ENCODE results near the gene NSDHL.

NSDHL gene

DNA sequence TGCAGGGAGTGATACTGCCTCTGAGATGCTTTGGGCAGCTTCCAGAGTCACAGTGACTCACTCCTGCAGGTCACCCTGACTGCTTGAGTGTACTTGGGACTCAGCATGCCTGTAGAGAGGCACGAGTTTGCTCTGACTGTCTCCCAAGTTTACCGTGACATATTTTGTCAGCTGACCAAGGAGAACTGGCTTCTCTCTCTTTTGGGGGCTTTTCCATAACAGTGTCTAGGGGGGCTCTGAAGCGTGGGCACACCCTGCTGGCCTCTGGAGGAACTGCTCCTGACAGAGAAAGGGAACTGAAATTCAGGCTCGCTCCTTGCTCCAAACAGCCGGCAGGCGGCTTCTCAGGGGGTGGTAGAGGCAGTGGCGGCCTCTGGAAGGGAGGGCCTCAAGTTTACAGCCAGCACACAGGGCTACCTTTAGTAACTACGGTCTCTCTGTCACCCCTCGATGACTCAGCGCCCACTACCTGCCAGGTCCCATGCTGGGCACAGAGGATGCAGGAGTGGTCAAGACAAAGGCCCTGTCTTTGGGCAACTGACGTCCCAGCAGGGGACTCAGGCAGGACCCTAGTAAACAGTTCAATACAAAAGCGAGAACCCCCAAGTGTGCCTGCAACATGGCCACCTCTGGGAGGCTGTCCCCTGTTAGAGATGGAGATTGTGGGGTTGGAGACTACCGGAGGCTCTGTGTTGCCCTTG, 84.8 kb downstream of the NSDHL start:
- DNase-seq = peak; percentile 66

DNA sequence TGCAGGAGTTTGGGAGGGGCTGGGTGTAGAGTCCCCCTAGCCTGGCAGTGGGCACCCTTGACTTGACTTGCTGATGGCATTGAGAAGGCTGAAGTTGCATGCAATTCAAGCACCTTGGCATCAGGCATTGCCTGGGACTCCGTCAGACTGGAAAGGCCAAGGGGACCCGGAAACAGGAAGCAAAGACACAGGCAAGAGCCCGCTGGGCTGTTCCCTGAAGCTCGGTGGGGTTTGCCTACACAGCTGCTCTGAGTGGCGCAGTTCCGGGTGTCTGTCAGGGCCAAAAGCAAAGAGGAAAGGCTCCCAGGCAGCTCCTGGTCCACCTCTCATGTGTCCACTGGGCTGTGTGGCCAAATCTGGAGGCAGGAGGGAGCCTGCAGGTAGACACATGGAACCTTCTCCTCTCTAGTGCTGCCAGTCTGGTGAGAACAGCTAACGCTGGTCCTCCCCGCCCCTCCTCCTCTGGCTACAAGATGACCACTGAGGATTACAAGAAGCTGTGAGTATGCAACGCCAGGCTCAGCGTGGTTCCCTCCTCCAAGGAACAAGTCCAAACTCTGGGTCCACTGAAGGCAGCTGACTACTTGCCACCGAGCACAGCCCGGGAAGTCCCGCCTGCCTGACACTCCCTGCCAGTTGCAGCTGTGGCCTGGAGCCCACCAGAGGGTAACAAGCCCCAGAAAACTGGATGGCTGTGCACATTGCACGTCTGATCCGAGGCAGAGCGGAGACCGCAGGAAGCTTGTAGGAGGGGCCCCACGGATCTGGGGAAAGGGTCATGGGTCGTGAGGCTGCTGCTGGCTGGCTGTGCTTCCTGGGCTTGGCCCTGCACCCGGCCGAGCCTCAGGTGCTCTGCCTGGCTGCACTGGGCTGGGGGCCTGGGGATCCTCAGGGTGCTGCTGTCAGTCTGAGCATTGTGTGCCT, 87.1 kb downstream of the NSDHL start:
- DNase-seq = no peak

DNA sequence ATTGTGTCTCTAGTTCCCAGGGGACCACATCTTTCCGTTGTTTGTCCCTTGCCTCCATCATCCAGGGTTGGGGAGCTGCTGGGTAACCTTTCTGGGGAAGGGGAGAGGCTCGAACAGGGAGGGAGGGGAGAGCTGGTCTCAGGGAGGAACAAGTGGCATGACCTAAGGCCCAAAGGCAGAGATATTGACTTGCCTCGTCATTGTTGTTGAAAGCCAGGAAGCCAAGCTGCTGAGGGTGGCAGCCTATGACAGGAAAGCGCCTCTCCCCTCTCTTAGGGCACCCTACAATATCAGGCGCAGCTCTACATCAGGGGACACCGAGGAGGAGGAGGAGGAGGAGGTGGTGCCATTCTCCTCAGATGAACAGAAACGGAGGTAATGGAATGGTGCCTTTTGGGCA, 87.8 kb downstream of the NSDHL start:
- DNase-seq = no peak
